Activated CD4-positive, alpha-beta memory T cell treated with anti-CD3 and anti-CD28 coated beads for 36 hours (primary cell): ENCODE measurements around the gene AIRE. TPM values are rescaled to one million over a fixed set of nuclear protein-coding genes. Genes with fewer than 3 reads are reported as not detected.
"Not testable (repeated sequence)": the region's sequence is repeated elsewhere in the genome, so short reads cannot be mapped to it uniquely, and the experiment has no call there.

Experiments used
- CTCF ChIA-PET: fragments of 350-600 bp; sonication (Branson Sonifier 250); formaldehyde crosslinking; loops from one replicate; lab custom pipeline; 2021; ENCODE audit warnings: antibody characterized with exemption, inconsistent platforms; lab: Charles Lee
- POLR2A ChIA-PET: fragments of 350-600 bp; sonication (Branson Sonifier 250); formaldehyde crosslinking; loops from one replicate; lab custom pipeline; 2021; ENCODE audit warnings: antibody characterized with exemption; lab: Charles Lee
- DNase-seq: peaks from one replicate; pipeline ENCODE4 v3.0.0-alpha.2; 2020
- H3K27ac Mint-ChIP-seq: one replicate; pipeline ENCODE4 v1.8.0; 2021; ENCODE audit warnings: mixed read lengths
- H3K27me3 Mint-ChIP-seq: one replicate; pipeline ENCODE4 v1.8.0; 2021; ENCODE audit warnings: mixed read lengths
- H3K36me3 Mint-ChIP-seq: one replicate; pipeline ENCODE4 v1.8.0; 2021; ENCODE audit warnings: mixed read lengths
- H3K4me1 Mint-ChIP-seq: one replicate; pipeline ENCODE4 v1.8.0; 2021; ENCODE audit warnings: low read depth, mixed read lengths
- H3K4me3 Mint-ChIP-seq: one replicate; pipeline ENCODE4 v1.8.0; 2021; ENCODE audit warnings: mild to moderate bottlenecking, mixed read lengths
- H3K9me3 Mint-ChIP-seq: one replicate; pipeline ENCODE4 v1.8.0; 2021; ENCODE audit warnings: mixed read lengths
- intact Hi-C: fragments of 100-400 bp; cut with micrococcal nuclease; formaldehyde crosslinking; loops from one replicate; pipeline ENCODE4 v1.15.1; 2023
- total RNA-seq, 2 experiments: library from RNA; stranded (reverse); gene quantifications; one replicate each; pipeline ENCODE4 v1.2.3, GENCODE V29; 2021

Gene AIRE
- total RNA-seq, 2 experiments from 2014 or later = not detected

DNA sequence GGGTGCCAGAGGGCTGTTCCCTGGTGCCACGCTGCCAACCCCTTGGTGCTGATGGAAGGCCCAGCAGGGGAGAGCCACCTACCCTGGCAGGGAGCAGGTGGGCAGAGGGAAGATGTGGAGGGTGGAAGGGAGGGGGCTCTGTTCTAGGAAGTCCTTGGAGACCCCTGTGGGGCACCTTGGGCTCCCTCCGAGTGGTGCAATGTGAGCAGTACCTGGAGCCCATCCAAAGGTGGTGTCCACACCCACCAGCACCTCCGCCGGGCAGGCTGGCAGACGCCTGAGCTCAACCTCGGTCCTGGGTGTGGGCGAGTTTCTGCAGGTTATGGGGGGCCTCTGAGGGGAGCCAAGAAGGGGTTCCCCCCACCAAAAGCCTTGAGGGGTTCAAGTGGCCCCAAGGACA, 12.6 kb upstream of the AIRE start:
- intact Hi-C loops = no loop called here
- POLR2A ChIA-PET = no interaction called here
- Mint-ChIP-seq H3K4me1 (no peaks in the 10 kb centered on the region), H3K36me3 (no peaks in the 10 kb centered on the region), H3K27me3 (no peaks in the 10 kb centered on the region), H3K9me3 (no peaks in the 10 kb centered on the region), H3K4me3 (no peak overlapping the region), H3K27ac (no peak overlapping the region)
- no peak for DNase-seq
- CTCF ChIA-PET = no interaction called here

GRCh38 chr21:44275041-44275440, 10.6 kb upstream of the AIRE start:
- H3K27me3 Mint-ChIP-seq = no peaks in the 10 kb centered on the region
- H3K9me3 Mint-ChIP-seq = no peaks in the 10 kb centered on the region
- H3K36me3 Mint-ChIP-seq = no peaks in the 10 kb centered on the region
- intact Hi-C loops = no loop called here
- ChIA-PET CTCF (no interaction called here), POLR2A (no interaction called here)
- no peak for DNase-seq
- no peak overlapping the region for H3K27ac Mint-ChIP-seq
- H3K4me3 Mint-ChIP-seq = no peak overlapping the region
- no peaks in the 10 kb centered on the region for H3K4me1 Mint-ChIP-seq

DNA sequence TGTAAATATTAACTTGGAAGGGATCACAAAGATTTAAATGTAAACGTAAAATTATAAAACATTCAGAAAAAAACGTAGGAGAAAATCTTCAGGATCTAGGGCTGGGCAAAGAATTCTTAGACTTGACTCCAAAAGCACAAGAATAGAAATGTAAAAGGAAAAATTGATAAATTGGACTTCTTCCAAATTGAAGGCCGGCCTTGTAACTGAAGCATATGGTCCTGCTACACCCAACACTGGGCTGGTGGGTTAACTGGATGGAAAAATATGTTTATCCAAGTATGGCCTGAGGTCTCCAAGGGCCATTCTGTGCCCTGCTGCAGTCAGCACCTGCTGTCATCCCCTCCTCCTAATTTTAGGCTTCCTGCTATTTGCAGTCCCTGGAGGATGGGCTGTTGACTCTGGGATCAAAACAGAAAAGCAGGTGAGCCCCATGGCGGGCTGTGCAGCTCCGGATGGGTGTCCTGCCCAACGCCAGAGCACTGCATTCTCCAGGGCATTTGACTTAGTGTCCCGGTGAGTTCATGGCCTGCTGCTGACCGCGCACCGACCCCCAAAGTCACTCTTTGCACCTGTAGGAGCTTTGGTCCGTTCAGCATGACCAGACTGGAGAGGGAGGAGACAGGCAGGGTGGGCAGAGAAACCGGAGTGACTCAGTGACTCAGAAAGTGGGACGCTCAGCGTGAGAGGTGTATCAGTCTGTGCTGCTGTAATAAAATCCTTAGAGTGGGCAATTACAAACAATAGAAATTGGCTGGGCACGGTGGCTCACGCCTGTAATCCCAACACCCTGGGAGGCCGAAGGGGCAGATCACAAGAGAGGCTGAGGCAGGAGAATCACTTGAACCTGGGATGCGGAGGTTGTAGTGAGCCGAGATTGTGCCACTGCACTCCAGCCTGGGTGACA, 6.1 kb upstream of the AIRE start:
- DNase-seq = no peak
- ChIA-PET CTCF (no interaction called here), POLR2A (no interaction called here)
- Mint-ChIP-seq H3K4me3 (no peak overlapping the region), H3K9me3 (no peaks in the 10 kb centered on the region), H3K36me3 (no peaks in the 10 kb centered on the region), H3K4me1 (no peaks in the 10 kb centered on the region), H3K27me3 (no peaks in the 10 kb centered on the region), H3K27ac (no peak overlapping the region)
- intact Hi-C loops = no loop called here

GRCh38 chr21:44281801-44282200, 3.9 kb upstream of the AIRE start:
- Mint-ChIP-seq H3K4me1 (no peaks in the 10 kb centered on the region), H3K9me3 (no peaks in the 10 kb centered on the region), H3K4me3 (no peak overlapping the region), H3K36me3 (no peaks in the 10 kb centered on the region), H3K27ac (no peak overlapping the region), H3K27me3 (no peaks in the 10 kb centered on the region)
- CTCF ChIA-PET = no interaction called here
- DNase-seq = no peak
- intact Hi-C loops = no loop called here
- POLR2A ChIA-PET = no interaction called here

DNA sequence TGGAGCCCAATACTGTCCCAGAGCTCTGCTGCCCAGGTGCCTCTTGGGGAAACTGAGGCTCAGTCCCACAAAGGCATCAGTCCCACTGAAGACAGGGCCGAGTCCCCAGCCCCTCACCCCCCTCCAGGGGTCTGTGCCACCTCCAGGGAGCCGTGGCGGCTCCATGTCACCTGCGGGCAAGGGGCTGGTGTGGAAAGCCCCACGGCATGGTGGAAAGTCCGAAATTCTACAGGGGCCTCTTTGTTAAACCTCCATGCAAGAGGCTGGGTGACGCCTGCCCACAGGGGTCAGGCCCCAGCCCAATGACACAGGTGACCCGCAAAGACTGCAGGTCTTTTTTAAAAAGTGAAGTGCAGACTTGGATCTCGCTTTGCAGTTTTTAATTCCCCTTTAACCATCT, 3.3 kb upstream of the AIRE start:
- no peaks in the 10 kb centered on the region for H3K36me3 Mint-ChIP-seq
- intact Hi-C loops = no loop called here
- H3K4me3 Mint-ChIP-seq = no peak overlapping the region
- no peak for DNase-seq
- POLR2A ChIA-PET = no interaction called here
- CTCF ChIA-PET = no interaction called here
- H3K27me3 Mint-ChIP-seq = no peaks in the 10 kb centered on the region
- H3K9me3 Mint-ChIP-seq = no peaks in the 10 kb centered on the region
- H3K4me1 Mint-ChIP-seq = no peaks in the 10 kb centered on the region
- no peak overlapping the region for H3K27ac Mint-ChIP-seq

GRCh38 chr21:44283211-44283785, 2.4 kb upstream of the AIRE start:
- H3K27ac Mint-ChIP-seq, POLR2A ChIA-PET, H3K36me3 Mint-ChIP-seq, H3K4me1 Mint-ChIP-seq, intact Hi-C loops, H3K9me3 Mint-ChIP-seq, CTCF ChIA-PET, DNase-seq, H3K27me3 Mint-ChIP-seq, H3K4me3 Mint-ChIP-seq: not testable (repeated sequence)

DNA sequence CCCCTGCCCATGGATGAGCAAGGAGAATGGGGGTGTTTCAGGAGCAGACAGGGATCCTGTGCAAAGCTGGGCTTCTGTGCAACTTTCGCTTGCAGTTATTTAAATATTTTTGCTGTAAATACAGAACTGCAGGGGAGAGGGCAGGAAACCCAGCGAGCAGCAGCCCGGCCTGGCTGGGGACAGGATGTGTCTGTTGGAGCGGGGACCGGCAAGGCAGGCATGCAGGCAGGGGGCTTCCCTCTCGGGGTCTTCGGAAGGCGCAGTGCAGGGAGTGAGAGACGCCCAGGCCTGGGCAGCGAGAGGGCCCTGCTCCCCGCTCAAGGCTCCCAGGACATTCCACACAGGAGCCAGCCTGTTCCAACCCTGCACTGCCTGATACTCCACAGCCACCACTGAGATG, 1.7 kb upstream of the AIRE start:
- ChIA-PET CTCF (no interaction called here), POLR2A (no interaction called here)
- no peak for DNase-seq
- Mint-ChIP-seq H3K27me3 (peaks cover 3% of the 10 kb centered on the region), H3K9me3 (no peaks in the 10 kb centered on the region), H3K4me3 (no peak overlapping the region), H3K36me3 (no peaks in the 10 kb centered on the region), H3K27ac (no peak overlapping the region), H3K4me1 (no peaks in the 10 kb centered on the region)
- intact Hi-C loops = no loop called here

DNA sequence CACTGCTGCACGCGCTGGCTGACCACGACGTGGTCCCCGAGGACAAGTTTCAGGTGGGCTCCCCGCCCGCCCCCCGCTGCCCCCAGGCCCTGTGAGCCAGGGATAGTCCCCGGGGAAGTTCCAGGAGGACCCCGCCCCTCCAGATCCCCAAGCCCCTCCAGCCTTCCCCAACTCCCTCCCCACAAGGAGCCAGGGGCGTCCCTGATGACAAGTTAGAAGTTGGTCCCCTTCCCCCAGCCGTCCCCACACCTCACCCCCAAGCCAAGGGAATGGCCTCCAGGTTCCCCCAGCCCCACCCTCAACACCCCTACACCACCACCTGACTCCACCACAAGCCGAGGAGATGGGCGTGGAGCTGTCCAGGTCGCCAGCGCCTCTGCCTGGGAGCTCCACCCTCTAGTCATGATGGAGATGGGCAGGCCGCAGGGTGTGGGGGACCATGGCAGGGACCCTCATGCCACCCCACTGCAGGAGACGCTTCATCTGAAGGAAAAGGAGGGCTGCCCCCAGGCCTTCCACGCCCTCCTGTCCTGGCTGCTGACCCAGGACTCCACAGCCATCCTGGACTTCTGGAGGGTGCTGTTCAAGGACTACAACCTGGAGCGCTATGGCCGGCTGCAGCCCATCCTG, 525 bp downstream of the AIRE start:
- Mint-ChIP-seq H3K4me1 (no peaks in the 10 kb centered on the region), H3K36me3 (no peaks in the 10 kb centered on the region), H3K27me3 (peaks cover 3% of the 10 kb centered on the region), H3K9me3 (no peaks in the 10 kb centered on the region), H3K27ac (no peak overlapping the region), H3K4me3 (no peak overlapping the region)
- POLR2A ChIA-PET = interaction anchor here (1.1 kb wide), 1 partner anchor 12 kb away, joined by 3 read pairs; no protein-coding TSS in a partner anchor
- intact Hi-C loops = no loop called here
- no peak for DNase-seq
- CTCF ChIA-PET = interaction anchor here (2.3 kb wide), 1 partner anchor 11 kb away, joined by 11 read pairs; no protein-coding TSS in a partner anchor

GRCh38 chr21:44286716-44287632, 1.3 kb downstream of the AIRE start:
- intact Hi-C loops = no loop called here
- no peaks in the 10 kb centered on the region for H3K4me1 Mint-ChIP-seq
- no peak overlapping the region for H3K4me3 Mint-ChIP-seq
- DNase-seq = no peak
- no peaks in the 10 kb centered on the region for H3K36me3 Mint-ChIP-seq
- H3K9me3 Mint-ChIP-seq = no peaks in the 10 kb centered on the region
- CTCF ChIA-PET = interaction anchor here (2.3 kb wide), 1 partner anchor 10 kb away, joined by 11 read pairs; no protein-coding TSS in a partner anchor
- POLR2A ChIA-PET = interaction anchor here (1.1 kb wide), 1 partner anchor 11 kb away, joined by 3 read pairs; no protein-coding TSS in a partner anchor
- no peak overlapping the region for H3K27ac Mint-ChIP-seq
- peaks cover 3% of the 10 kb centered on the region for H3K27me3 Mint-ChIP-seq

- ChIA-PET CTCF (interaction anchor here (2.3 kb wide), 1 partner anchor 9 kb away, joined by 11 read pairs; no protein-coding TSS in a partner anchor), POLR2A (no interaction called here)
- H3K36me3 Mint-ChIP-seq = no peaks in the 10 kb centered on the region
- H3K4me1 Mint-ChIP-seq = no peaks in the 10 kb centered on the region
- no peak for DNase-seq
- H3K27me3 Mint-ChIP-seq = peaks cover 3% of the 10 kb centered on the region
- intact Hi-C loops = no loop called here
- no peak overlapping the region for H3K27ac Mint-ChIP-seq
- H3K9me3 Mint-ChIP-seq = no peaks in the 10 kb centered on the region
- no peak overlapping the region for H3K4me3 Mint-ChIP-seq
Observed at GRCh38 chr21:44288251-44289110, 2.8 kb downstream of the AIRE start.

DNA sequence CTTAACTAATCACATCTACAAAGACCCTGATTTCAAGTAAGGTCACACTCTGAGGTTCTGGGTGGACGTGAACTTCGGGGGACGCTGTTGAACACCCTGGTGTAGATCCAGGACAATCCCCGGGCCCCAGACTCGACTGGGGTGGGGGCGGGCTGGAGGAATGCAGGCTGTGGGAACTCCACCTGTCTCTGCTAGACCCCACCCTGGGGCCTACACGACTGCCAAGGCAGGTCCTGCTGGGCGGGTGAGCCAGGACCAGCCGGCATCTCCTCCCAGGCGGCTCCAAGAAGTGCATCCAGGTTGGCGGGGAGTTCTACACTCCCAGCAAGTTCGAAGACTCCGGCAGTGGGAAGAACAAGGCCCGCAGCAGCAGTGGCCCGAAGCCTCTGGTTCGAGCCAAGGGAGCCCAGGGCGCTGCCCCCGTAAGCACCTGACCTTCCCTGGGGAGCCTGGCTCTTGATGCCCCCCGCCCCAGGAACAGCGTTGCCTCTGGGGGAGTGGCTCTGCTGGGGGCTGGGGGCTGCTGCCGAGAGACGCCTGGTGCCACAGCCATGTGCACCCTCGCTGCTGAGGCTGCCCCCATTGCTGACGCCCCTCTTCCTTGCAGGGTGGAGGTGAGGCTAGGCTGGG, 3.8 kb downstream of the AIRE start:
- H3K9me3 Mint-ChIP-seq = no peaks in the 10 kb centered on the region
- no peak for DNase-seq
- peaks cover 3% of the 10 kb centered on the region for H3K27me3 Mint-ChIP-seq
- H3K36me3 Mint-ChIP-seq = no peaks in the 10 kb centered on the region
- ChIA-PET POLR2A (no interaction called here), CTCF (no interaction called here)
- H3K4me1 Mint-ChIP-seq = no peaks in the 10 kb centered on the region
- no peak overlapping the region for H3K4me3 Mint-ChIP-seq
- H3K27ac Mint-ChIP-seq = no peak overlapping the region
- intact Hi-C loops = no loop called here
